SK-N-SH (cell line): ENCODE measurements around the gene KCNE3. TPM values are rescaled to one million over a fixed set of nuclear protein-coding genes. Genes with fewer than 3 reads are reported as not detected.

Experiments
- CTCF ChIA-PET: fragments of 300-600, 350-600 bp; formaldehyde crosslinking; extraction: SDS; loops from one replicate; lab custom pipeline; 2021; lab: Yijun Ruan, JAX
- POLR2A ChIA-PET: fragments of 350-600 bp; sonication (Branson Sonifier 250); formaldehyde crosslinking; extraction: SDS; loops from one replicate; lab custom pipeline; 2020; ENCODE audit warnings: antibody characterized with exemption, inconsistent platforms; lab: Yijun Ruan, JAX
- DNase-seq: peaks from one replicate; pipeline ENCODE4 v3.0.0; 2012
- H2AFZ ChIP-seq: fragments of 200-600 bp; sonication (generic); 2 replicates; pipeline ENCODE4 v1.8.1; 2016; ENCODE audit warnings: antibody characterized with exemption, mild to moderate bottlenecking, low read depth
- H3F3A ChIP-seq: fragments of 200-600 bp; sonication (generic); replicated peaks from 2 replicates; pipeline ENCODE3; 2016; ENCODE audit warnings: antibody characterized with exemption, mild to moderate bottlenecking; ENCODE audit not compliant: insufficient read depth
- H3K27ac ChIP-seq, 2 experiments: fragments of 200-500 bp in 1 of 2; fragments of 200-600 bp in 1 of 2; sonication (Bioruptor generic) in 1 of 2; sonication (generic), shearing (Covaris generic) in 1 of 2; 2 replicates each; pipeline versions ENCODE4 v1.5.1 to v1.6.1; 2014 to 2016; ENCODE audit warnings: low read depth in 2 of 2, inconsistent platforms in 1 of 2, low read length in 1 of 2, mild to moderate bottlenecking in 1 of 2, mixed read lengths in 1 of 2
- H3K27me3 ChIP-seq: fragments of 200-600 bp; sonication (generic), shearing (Covaris generic); 2 replicates; pipeline ENCODE4 v1.6.1; 2016; ENCODE audit warnings: mixed run types; ENCODE audit not compliant: insufficient read depth
- H3K36me3 ChIP-seq, 2 experiments: fragments of 200-500 bp in 1 of 2; fragments of 200-600 bp in 1 of 2; sonication (Bioruptor generic) in 1 of 2; sonication (generic) in 1 of 2; replicated peaks in 1 of 2; 2 replicates each; pipeline versions ENCODE3 to v1.5.1; 2014 to 2016; ENCODE audit warnings: low read length in 1 of 2, mild to moderate bottlenecking in 1 of 2; ENCODE audit not compliant: insufficient read depth in 2 of 2, control insufficient read depth in 1 of 2
- H3K4me1 ChIP-seq, 2 experiments: fragments of 200-500 bp in 1 of 2; fragments of 200-600 bp in 1 of 2; sonication (Bioruptor generic) in 1 of 2; sonication (generic), shearing (Covaris generic) in 1 of 2; 2 replicates each; pipeline versions ENCODE4 v1.5.1 to v1.6.1; 2014 to 2016; ENCODE audit warnings: low read depth in 1 of 2, low read length in 1 of 2, mixed run types in 1 of 2; ENCODE audit not compliant: insufficient read depth in 2 of 2, control insufficient read depth in 1 of 2
- H3K4me2 ChIP-seq: fragments of 200-600 bp; sonication (generic), shearing (Covaris generic); 2 replicates; pipeline ENCODE4 v1.6.1; 2017; ENCODE audit warnings: mixed run types
- H3K4me3 ChIP-seq, 2 experiments: fragments of 200-500 bp in 1 of 2; fragments of 200-600 bp in 1 of 2; sonication (Bioruptor generic) in 1 of 2; sonication (generic), shearing (Covaris generic) in 1 of 2; 2 replicates each; pipeline versions ENCODE4 v1.5.1 to v1.8.1; 2014 to 2016; ENCODE audit warnings: low read depth in 2 of 2, inconsistent platforms in 1 of 2, low read length in 1 of 2, mild to moderate bottlenecking in 1 of 2, mixed read lengths in 1 of 2, moderate library complexity in 1 of 2
- H3K79me2 ChIP-seq: fragments of 200-600 bp; sonication (generic); 2 replicates; pipeline ENCODE4 v1.8.1; 2017; ENCODE audit warnings: mild to moderate bottlenecking; ENCODE audit not compliant: insufficient read depth
- H3K9ac ChIP-seq: fragments of 200-600 bp; sonication (generic); 2 replicates; pipeline ENCODE4 v1.6.1; 2017; ENCODE audit warnings: mixed run types
- H3K9me2 ChIP-seq: fragments of 200-600 bp; sonication (generic); 2 replicates; pipeline ENCODE4 v1.6.1; 2017; ENCODE audit warnings: mixed run types
- H3K9me3 ChIP-seq: fragments of 200-600 bp; sonication (generic); 2 replicates; pipeline ENCODE4 v1.6.1; 2017; ENCODE audit warnings: mixed run types, mild to moderate bottlenecking, moderate library complexity
- H4K20me1 ChIP-seq: fragments of 200-600 bp; sonication (generic); 2 replicates; pipeline ENCODE4 v1.6.1; 2017; ENCODE audit warnings: mild to moderate bottlenecking, mixed run types; ENCODE audit not compliant: insufficient read depth
- CHD2 ChIP-seq: fragments of 150-350 bp; IDR thresholded peaks from 2 replicates; pipeline ENCODE4 v1.6.1; 2018; ENCODE audit warnings: low read length; ENCODE audit not compliant: partially characterized antibody
- CTCF ChIP-seq: fragments of 200-600 bp; sonication (generic); IDR thresholded peaks from 2 replicates; pipeline ENCODE4 v1.6.1; 2017; ENCODE audit warnings: antibody characterized with exemption, mild to moderate bottlenecking, moderate library complexity
- EP300 ChIP-seq, 2 experiments: IDR thresholded peaks; 2 replicates each; pipeline versions ENCODE4 v1.4.0 to v1.6.1; 2012; ENCODE audit warnings: borderline replicate concordance in 1 of 2, low read depth in 1 of 2, low read length in 1 of 2
- FOSL2 ChIP-seq: IDR thresholded peaks from 2 replicates; pipeline ENCODE4 v1.4.0; 2012; ENCODE audit warnings: low read depth, mild to moderate bottlenecking, moderate library complexity, borderline replicate concordance
- FOXM1 ChIP-seq: IDR thresholded peaks from 2 replicates; pipeline ENCODE4 v1.4.0; 2012; ENCODE audit warnings: low read depth, mild to moderate bottlenecking
- GATA2 ChIP-seq: sonication (generic); formaldehyde crosslinking; IDR thresholded peaks from 2 replicates; pipeline ENCODE4 v1.5.0; 2020; ENCODE audit warnings: mild to moderate bottlenecking, missing genetic modification reagents
- JUND ChIP-seq: IDR thresholded peaks from 2 replicates; pipeline ENCODE4 v1.4.0; 2012
- MEF2A ChIP-seq: IDR thresholded peaks from 2 replicates; pipeline ENCODE4 v1.4.0; 2012; ENCODE audit warnings: low read depth, borderline replicate concordance
- NFIC ChIP-seq: IDR thresholded peaks from 2 replicates; pipeline ENCODE4 v1.4.0; 2012; ENCODE audit warnings: borderline replicate concordance
- NRF1 ChIP-seq: IDR thresholded peaks from 2 replicates; pipeline ENCODE4 v1.6.1; 2012; ENCODE audit warnings: low read depth, mild to moderate bottlenecking, low read length
- PBX3 ChIP-seq: IDR thresholded peaks from 2 replicates; pipeline ENCODE4; 2012
- RAD21 ChIP-seq: IDR thresholded peaks from 2 replicates; pipeline ENCODE4 v1.6.1; 2012; ENCODE audit warnings: mild to moderate bottlenecking, low read length
- RCOR1 ChIP-seq: fragments of 150-350 bp; IDR thresholded peaks from 2 replicates; pipeline ENCODE4 v1.6.1; 2017; ENCODE audit warnings: antibody characterized with exemption, low read length
- RXRA ChIP-seq: IDR thresholded peaks from 2 replicates; pipeline ENCODE4 v1.4.0; 2012; ENCODE audit warnings: low read depth, mild to moderate bottlenecking, borderline replicate concordance
- SMC3 ChIP-seq: IDR thresholded peaks from 2 replicates; pipeline ENCODE4 v1.6.1; 2012; ENCODE audit warnings: low read depth, low read length, improper control_type of control experiment
- USF2 ChIP-seq: fragments of 150-350 bp; IDR thresholded peaks from 2 replicates; pipeline ENCODE4 v1.6.1; 2017; ENCODE audit warnings: antibody characterized with exemption, low read length, low read depth, borderline replicate concordance
- YY1 ChIP-seq: IDR thresholded peaks from 2 replicates; pipeline ENCODE4 v1.4.0; 2012; ENCODE audit warnings: low read depth, mild to moderate bottlenecking
- ZBTB33 ChIP-seq: IDR thresholded peaks from 2 replicates; pipeline ENCODE4 v1.4.0; 2012; ENCODE audit warnings: low read depth, borderline replicate concordance
- WGBS: methylation state at CpG from one replicate; pipeline ENCODE4 v1.1.6; 2017; ENCODE audit warnings: low lambda C conversion rate; 5-methylcytosine and 5-hydroxymethylcytosine counted together
- polyA plus RNA-seq, 3 experiments: library from polyadenylated mRNA; depleted of rRNA; stranded (reverse); fragments of >200 nt; gene quantifications; 2 replicates each; pipeline ENCODE4 v1.2.3, GENCODE V29; 2012

The KCNE3 gene
- polyA plus RNA-seq, 1 of the 3 experiments (the other 2 are of a cell fraction), result not detected

GRCh38 chr11:74457356-74457755 lies 10.0 kb downstream of the KCNE3 start:
- CTCF ChIA-PET, result interaction anchor here (1.0 to 2.5 kb wide), 4 partner anchors 8 to 113 kb away, joined by 3 to 9 read pairs (median 4); no protein-coding TSS in a partner anchor
- H2AFZ ChIP-seq, result no peak overlapping the region
- 82% methylated on average over 6 of the region's 6 CpGs for WGBS
- no peaks in the 10 kb centered on the region for H3K9me2 ChIP-seq
- no peaks in the 10 kb centered on the region for H4K20me1 ChIP-seq
- no peaks in the 10 kb centered on the region for H3K27me3 ChIP-seq
- no peaks in the 10 kb centered on the region for H3K9me3 ChIP-seq
- H3F3A ChIP-seq, result no peaks in the 10 kb centered on the region
- no peaks in the 10 kb centered on the region for H3K4me1 ChIP-seq
- POLR2A ChIA-PET, result no interaction called here
- no peaks in the 10 kb centered on the region for H3K36me3 ChIP-seq
- DNase-seq, result no peak
- H3K4me3 ChIP-seq, result no peak overlapping the region
- no peaks in the 10 kb centered on the region for H3K79me2 ChIP-seq
- no peak overlapping the region for H3K4me2 ChIP-seq
- TF ChIP-seq NFIC (no peak), ZBTB33 (no peak), EP300 (IDR thresholded peaks at IDR 0.05; ENCODE audit: borderline replicate concordance in 1 of 2, low read depth in 1 of 2, low read length in 1 of 2) (no peak), RXRA (no peak), MEF2A (no peak), CHD2 (no peak), RAD21 (no peak), FOXM1 (no peak), NRF1 (no peak), FOSL2 (no peak), SMC3 (no peak), USF2 (no peak), JUND (no peak), YY1 (no peak), GATA2 (CRISPR knock-in tag) (no peak)
- no peak overlapping the region for H3K27ac ChIP-seq
- H3K9ac ChIP-seq, result no peak overlapping the region

GRCh38 chr11:74453373-74453975 lies 13.9 kb downstream of the KCNE3 start:
- 31% methylated on average over 10 of the region's 10 CpGs for WGBS
- no peak overlapping the region for H2AFZ ChIP-seq
- no peaks in the 10 kb centered on the region for H4K20me1 ChIP-seq
- H3K4me3 ChIP-seq, result no peak overlapping the region; a peak in 1 of 4 replicates
- POLR2A ChIA-PET, result interaction anchor here (0.5 to 1.6 kb wide), 2 partner anchors 99 to 118 kb away, joined by 3 to 4 read pairs; no protein-coding TSS in a partner anchor
- no peak for TF ChIP-seq PBX3
- no peak for TF ChIP-seq ZBTB33
- peak; percentile 81 for TF ChIP-seq CTCF
- TF ChIP-seq RCOR1, result no peak
- peak; percentile 80 for TF ChIP-seq RAD21
- peak; percentile 87 for TF ChIP-seq SMC3
- H3F3A ChIP-seq, result no peaks in the 10 kb centered on the region
- DNase-seq, result peak; percentile 63
- H3K36me3 ChIP-seq, result no peaks in the 10 kb centered on the region
- no peaks in the 10 kb centered on the region for H3K79me2 ChIP-seq
- no peaks in the 10 kb centered on the region for H3K27me3 ChIP-seq
- H3K9me3 ChIP-seq, result no peaks in the 10 kb centered on the region
- no peak overlapping the region for H3K4me2 ChIP-seq
- no peak overlapping the region for H3K27ac ChIP-seq
- H3K4me1 ChIP-seq, result peaks cover 0 to 2% of the 10 kb centered on the region in 2 experiments; a peak in 1 of 4 replicates
- H3K9ac ChIP-seq, result no peak overlapping the region
- H3K9me2 ChIP-seq, result no peaks in the 10 kb centered on the region
- CTCF ChIA-PET, result interaction anchor here (0.6 to 14.5 kb wide), 60 partner anchors 9 to 499 kb away, joined by 3 to 349 read pairs (median 4); partner anchors contain the start of genes KCNE3, LIPT2, PGM2L1 and POLD3
